HG03039 (cell line): ENCODE measurements around the gene OSGIN1.

ENCODE experiments used
- ATAC-seq: cut with Tn5 transposase; IDR thresholded peaks from one replicate; pipeline ENCODE4 v1.9.1; 2021; ENCODE audit warnings: mild to moderate bottlenecking, moderate library complexity; ENCODE audit not compliant: unreplicated experiment

OSGIN1 gene, protein sequence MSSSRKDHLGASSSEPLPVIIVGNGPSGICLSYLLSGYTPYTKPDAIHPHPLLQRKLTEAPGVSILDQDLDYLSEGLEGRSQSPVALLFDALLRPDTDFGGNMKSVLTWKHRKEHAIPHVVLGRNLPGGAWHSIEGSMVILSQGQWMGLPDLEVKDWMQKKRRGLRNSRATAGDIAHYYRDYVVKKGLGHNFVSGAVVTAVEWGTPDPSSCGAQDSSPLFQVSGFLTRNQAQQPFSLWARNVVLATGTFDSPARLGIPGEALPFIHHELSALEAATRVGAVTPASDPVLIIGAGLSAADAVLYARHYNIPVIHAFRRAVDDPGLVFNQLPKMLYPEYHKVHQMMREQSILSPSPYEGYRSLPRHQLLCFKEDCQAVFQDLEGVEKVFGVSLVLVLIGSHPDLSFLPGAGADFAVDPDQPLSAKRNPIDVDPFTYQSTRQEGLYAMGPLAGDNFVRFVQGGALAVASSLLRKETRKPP

DNA sequence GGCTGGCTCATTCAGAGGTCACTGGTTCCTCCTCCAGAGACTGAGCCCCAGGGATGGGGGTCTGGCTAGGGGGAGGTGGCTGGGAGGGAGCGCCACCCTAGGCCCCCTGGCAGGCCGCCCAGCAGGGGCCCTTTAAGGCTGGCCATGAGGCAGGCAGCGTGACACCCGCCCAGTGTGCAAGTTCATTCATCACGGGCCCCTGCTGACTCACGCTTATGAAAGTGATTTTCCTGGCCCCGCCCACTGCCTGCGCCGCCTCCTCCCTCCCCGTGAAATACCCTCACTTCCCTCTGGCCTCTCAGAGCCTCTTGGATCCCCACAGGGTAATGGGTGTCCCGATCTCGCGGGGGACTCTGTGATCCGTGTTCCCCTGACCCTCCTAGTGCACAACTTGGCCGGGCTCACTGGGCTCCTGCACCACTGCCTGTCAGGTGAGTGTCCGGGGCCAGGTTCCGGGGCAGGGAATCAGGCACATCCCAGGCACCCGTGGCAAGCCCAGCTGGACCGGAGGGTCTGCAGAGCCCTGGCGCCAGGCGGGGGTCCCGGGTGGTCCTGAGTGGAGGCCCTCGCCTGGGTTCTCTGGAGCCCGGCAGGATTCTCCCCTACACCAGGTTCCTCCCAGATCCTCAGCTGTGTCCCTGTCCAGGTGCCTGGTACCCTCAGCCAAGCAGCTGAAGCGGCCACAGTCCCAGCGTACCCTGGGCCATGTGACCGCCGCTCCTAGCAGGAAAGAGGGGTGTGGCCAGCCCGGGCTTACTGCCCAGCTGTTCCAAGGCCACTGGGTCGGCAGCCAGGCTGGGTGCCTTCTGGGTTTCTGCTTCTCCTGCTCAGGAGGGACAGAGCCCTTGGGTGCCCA lies at the start of gene OSGIN1:
Gene OSGIN1, plus strand, starts transcription at position 301 of the 856 bp plus-strand sequence. CDS start 4,432 bp downstream, outside the sequence.
- peak; percentile 46 for ATAC-seq

DNA sequence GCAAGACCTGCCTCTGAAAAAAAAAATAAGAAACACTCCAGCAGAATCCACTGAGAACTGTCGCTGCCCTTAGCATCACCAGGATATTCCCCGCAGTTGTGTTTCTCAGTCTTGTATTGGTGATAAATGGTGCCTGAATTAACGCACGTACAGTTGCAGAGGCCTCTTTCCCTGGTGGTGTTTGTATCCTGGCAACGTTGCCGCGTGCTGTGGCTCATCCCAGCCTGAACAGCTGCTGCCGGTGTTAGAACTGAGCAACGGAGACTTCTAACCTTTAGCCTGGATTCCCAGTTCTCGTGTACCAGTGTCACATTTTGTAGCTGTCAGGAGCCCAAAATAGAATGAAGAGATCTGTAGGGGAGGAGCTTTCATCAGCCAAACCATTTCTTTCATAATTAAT lies 49.3 kb upstream of the OSGIN1 start:
- ATAC-seq, result no peak

DNA sequence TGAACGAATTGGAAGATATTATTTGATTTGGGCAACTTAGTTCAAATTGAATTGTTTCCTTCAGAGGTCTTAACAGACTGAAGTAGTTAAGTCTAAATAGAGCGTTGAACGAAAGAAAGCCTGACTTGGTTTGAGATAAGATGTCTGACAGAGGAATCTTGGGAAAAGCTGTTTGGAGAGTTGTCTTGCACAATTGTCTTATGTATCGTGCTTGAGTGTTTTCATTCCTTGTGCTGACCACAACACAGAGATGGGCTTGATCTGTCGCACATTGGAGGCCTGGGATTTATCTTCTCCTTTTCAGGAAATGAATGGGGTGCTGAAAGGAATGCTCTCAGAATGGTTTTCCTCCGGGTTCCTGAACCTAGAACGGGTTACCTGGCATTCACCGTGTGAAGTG lies 46.4 kb upstream of the OSGIN1 start:
- ATAC-seq, result no peak

DNA sequence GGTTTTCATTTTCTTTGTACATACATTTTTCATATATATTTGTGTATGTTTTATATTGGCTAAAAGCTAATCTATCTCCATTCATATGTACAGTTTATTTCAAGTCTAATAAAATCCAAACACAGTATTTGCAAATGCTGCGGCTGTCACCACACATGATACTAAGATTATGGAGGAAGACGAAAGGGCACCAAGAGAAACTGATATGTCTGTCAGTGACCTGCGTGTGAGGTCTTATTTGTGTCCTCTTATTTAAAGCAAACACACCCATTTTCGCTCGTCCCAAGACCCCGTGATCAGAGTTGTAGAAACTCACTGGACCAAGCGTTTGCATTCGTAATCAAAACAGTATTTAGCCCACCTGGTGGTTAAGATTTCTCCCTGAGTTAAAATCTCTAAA lies 45.9 kb upstream of the OSGIN1 start:
- no peak for ATAC-seq

DNA sequence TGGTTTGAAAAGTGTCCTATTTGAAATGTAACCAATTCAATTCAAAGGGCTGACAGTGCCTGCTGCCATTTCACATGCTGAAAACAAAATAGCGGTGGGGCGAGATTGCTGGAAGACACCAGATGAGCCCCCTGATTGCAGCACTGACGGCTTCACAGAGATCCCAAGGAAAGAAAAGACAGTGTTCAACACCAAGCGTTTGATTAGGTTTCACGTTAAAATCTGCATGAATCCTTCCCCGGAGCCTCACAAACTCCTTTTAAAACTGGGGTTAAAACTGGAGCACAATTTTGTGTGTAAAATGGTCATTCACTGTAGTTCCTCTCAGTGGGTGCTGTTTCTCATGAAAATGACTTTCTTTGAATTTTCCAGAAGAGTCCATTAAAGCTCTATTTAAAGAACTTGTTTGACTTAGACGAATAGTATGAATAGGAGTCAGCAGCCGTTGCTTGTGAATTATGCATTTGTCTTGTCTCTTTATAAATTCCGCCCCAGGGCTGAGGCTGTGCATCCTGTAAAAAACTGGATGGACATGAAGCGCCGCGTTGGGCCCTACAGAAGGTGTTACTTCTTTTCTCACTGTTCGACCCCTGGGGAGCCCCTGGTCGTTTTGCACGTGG lies 45.3 kb upstream of the OSGIN1 start:
- no peak for ATAC-seq

DNA sequence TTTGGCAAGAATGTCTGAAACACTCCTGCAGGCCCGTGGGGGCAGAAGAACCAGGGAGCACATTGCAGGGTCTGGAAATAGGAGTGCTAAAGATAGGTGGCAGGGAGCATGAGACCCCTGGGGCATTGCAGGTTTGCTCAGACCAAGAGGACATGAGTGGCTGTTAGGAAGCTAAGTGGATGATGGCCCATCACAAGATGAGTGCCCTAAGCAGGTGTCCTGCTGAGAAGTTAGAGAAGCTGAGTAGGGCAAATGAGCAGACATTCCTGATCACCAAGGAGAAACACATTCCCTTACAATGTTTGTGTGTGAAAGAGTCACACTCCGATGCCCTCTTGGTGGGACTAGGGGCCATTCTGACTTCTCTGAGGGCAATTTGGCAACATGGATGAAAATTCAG lies 44.2 kb upstream of the OSGIN1 start:
- ATAC-seq, result no peak

DNA sequence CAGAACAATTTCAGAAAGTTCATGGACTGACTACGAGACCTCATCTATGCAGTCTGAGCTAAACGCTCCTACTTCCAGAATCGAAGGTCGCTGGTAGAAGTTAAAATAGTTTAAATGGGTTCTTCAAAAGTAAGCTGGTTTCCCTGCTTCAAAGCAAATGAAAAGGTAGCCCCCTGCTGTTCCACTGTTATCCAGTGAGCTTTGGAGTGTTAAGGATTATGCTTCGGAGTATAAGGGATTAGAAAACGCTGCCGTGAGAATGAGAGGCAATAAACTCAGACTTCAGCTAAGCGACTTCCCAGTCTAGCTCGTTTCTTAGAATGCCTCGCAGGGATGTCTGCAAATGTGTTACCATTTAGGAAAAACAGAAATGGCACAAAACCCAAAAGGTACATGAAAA lies 41.8 kb upstream of the OSGIN1 start:
- ATAC-seq, result no peak

DNA sequence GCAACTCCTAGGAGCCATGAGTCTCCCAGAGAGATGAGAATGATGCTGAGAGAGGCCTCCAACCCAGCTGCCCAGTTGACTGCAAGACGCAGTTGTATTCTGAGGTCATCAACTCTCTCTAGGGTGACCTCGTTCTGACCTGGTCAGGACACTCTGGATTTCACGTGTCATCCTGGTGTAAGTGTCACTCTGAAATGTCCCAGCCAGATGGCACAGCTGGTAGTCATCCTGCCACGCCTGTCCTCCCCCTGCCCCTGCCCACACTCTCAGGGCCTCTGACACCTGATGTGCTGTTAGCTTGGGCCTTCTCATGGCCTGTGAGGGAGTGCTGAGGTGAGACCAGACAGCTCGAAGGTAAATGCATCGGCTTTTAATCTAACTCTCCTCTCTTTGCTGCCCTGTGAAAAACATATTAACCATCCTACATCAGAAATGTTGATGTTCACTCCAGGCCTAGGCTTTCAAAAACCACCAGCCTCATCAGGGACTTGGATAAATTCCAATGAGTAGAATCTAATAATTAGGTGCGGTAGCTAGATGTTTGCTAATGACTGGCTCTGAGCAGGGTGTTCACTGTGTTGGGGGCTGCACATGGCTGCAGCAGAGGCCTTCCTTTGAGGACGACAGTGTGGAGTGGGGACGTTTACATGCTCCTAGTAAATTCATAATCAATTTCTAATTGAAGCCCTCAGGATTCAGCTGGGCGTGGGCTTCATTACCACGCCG lies 40.4 kb upstream of the OSGIN1 start:
- ATAC-seq, result no peak

DNA sequence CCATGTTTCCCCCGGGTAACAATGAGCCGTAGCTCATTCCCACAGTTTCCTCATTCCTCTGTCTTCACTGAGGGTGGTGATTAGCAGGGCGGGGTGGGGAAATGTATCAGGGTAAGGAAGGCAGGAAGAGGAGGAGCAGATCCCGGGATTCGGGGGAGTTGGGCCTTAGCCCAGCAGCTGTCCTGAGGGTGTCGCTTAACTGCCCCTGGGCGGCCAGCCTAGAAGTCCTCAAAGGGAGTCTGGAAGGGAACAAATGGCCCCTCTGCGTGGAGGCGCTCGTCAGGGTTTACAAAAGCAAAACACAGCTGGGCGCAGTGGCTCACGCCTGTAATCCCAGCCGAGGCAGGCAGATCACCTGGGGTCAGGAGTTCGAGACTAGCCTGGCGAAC lies 39.8 kb upstream of the OSGIN1 start:
- no peak for ATAC-seq

DNA sequence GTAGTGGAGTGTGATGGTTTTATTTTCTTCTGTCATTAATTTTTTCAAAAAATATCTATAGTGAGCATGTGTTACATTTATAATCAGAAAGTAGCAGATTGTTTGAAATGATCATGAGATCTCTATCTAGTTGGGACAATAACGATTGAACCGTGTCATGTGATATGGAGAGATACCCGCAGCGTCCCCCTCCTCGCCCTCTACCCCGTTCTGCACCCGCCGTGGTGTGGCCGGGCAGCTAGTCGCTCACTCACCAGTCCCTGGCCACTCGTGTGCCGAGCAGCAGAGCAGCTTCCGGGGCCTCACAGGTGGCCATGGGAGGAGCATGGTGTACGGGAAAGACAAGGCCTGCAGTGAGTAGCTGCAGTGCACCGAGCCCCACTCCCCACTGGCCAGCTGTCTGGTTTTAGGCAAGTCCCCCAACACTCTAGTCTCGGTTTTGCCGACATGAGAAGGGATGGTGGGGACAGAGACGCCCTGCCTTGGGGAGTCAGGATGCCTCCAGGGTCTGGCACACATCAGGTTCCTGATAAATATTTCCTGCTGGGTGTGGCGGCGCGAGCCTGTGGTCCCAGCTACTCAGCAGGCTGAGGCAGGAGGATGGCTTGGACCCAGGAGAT lies 38.8 kb upstream of the OSGIN1 start:
- ATAC-seq, result no peak

DNA sequence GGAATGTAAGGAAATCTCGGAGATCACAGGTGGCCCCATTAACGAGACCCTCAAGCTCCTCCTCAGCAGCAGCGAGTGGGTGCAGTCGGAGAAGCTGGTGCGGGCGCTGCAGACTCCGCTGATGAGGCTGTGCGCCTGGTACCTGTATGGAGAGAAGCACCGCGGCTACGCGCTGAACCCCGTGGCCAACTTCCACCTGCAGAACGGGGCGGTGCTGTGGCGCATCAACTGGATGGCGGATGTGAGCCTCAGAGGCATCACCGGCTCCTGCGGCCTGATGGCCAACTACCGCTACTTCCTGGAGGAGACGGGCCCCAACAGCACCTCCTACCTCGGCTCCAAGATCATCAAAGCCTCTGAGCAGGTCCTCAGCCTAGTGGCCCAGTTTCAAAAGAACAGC lies 38.0 kb upstream of the OSGIN1 start:
- no peak for ATAC-seq

DNA sequence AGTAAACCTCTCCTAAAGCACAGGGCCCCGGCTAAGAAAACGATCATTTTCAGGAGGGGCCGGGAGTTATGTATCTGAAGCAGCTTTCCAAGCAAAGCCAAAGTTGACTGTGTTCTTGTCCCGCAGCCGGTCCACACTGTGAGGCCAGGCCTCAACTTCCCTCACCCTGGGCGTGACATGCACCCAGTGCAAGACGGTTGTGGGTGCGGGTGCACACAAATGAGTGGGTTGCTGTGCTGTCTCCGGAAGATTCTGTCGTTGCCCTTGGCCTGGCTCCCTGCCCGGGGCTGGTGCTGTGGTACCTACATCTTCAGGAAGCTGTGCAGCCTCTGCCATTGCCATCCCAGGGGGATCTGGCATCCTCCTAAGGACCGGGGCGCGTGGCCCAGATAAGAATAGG lies 37.5 kb upstream of the OSGIN1 start:
- ATAC-seq, result no peak

DNA sequence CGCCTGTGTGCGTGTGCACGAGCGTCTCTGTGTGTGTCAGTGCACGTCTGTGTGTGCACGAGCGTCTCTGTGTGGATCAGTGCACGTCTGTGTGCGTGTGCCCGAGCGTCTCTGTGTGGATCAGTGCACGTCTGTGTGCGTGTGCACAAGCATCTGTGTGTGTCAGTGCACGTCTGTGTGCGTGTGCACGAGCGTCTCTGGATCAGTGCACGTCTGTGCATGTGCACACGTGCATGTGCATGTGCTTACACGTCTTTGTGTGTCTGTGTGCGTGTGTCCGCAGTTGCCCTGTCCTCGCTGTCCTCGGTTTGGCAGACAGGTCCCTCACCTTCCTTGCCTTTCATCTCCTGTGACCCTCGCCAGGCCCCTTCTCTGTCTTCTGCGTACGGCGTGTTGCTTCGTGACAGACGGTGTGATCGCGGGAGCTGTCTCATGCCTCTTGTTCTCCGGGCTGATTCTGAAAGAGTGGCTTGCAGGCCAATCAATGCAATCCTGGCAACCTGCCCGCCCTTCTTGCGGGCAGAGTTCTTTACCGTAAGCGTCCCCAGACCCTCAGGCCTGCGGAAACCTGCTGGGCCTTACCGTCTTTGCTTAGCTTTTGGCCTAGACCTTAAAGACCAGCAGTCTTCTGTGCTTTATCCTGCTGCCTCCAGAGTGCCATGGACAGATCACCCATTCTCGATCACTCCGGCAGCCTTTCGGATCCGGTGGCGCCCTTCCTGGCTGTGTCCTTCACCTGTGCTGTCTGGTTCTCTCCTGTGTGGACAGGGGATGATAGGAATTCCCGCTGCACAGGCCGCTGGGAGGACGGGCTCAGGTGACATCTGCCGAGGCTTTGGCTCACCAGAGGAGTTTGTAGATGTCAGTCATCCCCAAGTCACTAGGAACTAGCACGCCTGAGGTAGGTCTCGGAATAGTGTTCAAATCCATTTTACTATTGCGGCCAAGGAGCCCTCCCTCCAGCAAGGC lies 35.6 kb upstream of the OSGIN1 start:
- no peak for ATAC-seq

DNA sequence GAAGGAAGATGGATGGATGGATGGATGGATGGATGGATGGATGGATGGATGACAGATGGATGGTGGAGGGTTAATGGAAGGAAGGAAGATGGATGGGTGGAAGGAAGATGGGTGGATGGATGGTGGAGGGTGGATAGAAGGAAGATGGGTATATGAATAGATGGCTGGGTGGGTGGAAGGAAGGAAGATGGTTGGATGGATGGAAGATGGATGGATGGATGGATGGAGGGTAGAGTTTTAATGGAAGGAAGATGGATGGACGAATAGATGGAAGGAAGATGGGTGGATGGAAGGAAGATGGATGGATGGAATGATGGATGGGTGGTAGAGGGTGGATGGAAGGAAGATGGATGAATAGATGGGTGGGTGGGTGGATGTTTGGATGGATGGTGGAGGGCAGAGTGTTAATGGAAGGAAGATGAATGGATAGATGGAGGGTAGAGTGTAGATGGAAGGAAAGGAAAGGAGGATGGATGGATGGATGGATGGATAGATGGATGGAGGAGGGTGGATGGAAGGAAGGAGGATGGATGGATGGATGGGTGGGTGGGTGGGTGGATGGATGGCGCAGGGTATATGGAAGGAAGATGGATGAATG lies 32.0 kb upstream of the OSGIN1 start:
- no peak for ATAC-seq

DNA sequence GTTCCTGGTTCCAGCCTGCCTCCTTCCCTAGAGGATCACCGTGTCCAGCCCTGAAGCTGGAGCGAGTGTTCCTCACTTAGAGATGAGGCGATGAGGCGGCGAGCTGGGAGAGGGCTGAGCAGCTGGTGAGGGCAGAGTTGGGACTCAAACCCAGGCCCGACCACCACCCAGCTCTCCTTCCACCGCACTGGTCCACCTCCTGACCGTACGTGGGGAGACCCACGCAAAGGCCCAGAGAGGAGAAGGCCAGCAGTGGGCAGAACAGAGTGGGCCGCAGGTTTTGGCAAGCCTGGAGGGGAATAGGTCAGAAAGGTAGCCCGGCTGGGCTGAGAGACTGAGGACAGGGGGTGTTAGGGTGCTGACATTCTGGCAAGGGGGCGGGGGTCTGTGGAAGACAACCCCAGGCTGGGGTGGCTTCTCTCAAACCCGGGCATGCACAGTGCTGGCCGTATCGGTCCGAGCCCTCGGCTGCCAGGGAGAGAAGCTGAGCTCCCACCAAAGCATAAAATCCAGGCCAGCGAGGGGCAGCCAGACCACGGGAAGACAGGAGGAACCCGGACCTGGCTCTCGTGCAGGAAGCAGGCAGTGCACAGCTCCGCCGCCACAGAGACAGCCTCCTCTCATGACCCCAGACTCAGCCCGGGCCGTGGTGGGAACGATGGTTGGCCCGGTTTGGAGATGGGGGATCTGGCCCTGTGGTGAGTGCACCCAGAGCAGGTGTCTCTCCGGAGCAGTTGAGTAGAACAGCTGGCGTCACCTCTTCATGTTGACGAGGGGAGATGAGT lies 29.3 kb upstream of the OSGIN1 start:
- no peak for ATAC-seq

DNA sequence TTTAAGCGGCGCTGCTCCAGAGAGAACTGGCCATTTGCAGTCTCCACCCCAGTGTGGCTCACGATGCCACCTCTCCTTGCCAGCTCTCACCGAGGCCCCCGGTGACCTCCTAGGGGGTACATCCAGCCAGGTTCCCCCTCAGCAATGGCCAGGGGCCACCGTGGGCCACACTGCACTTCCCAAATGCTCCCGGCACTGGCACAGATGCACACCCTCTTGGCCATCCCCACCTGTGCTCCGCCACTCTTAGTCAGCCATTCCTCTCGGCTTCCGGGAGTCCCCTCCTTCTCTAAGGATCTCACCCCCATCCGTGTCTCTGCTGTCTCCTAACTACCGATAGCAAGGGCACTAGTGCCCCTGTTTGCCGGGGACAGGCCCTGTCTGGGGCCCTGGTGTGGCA lies 28.4 kb upstream of the OSGIN1 start:
- no peak for ATAC-seq

DNA sequence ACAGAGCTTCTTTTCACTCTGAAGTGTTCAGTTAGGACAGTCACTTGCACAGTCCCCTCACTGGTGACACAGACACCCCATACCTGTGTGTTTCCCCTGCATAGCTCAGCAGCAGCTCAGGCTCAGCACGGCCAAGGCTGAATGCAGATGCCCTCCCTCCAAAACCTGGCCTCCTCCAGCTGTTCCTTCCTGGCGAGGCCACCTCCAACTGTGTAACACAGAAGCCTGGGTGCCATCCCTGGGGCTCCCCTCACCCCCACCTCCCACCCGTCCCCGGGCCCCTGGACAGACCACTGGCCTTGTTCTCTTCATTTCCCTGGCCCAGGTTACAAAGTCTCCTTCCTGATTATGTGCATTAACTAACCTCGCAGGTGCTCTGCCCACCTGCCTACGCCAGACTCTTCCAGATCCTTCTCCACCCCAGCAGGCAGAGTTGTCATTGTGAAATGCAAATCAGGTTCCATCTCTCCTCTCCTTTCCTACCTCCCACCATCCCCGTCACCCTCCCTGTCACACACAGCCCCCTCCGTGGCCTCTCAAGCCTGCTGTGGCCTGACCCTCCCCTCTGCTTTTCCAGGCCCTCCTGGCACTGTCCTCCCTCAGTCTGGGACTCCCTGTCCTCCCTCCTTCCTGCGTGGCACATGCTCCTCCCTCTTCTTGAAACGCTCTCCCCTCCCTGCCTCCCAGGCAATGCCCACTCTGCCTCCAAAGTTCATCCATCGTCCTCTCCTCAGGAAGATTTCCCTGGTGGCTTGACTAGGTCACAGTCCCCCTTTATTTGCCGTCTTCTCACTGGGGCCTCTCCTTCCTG lies 27.7 kb upstream of the OSGIN1 start:
- ATAC-seq, result no peak
